Peyer's patch (tissue), 4 donors: ENCODE measurements around the gene RHOA. TPM values are rescaled to one million over a fixed set of nuclear protein-coding genes. Genes with fewer than 3 reads are reported as not detected.

Experiments used
- DNase-seq, 3 donors: peaks; one replicate each; pipeline ENCODE4 v3.0.0-alpha.2; 2017 to 2019
- H3K27ac ChIP-seq, 4 donors: fragments of 200-600 bp; sonication (generic); one replicate each; pipeline ENCODE4 v1.5.1; 2016 to 2019
- H3K27me3 ChIP-seq, 2 donors: fragments of 200-600 bp; sonication (generic); one replicate each; pipeline ENCODE4 v1.5.1; 2019
- H3K36me3 ChIP-seq, 3 donors: fragments of 200-600 bp; sonication (generic); one replicate each; pipeline ENCODE4 v1.5.1; 2016 to 2019
- H3K4me1 ChIP-seq, 4 donors: fragments of 200-600 bp; sonication (generic); one replicate each; pipeline ENCODE4 v1.5.1; 2016 to 2019
- H3K4me3 ChIP-seq, 4 donors: fragments of 200-600 bp; sonication (generic); 1 replicate in 3 of 4; 2 replicates in 1 of 4; pipeline ENCODE4 v1.5.1; 2016 to 2019; ENCODE audit warnings: mild to moderate bottlenecking in 1 of 4
- H3K9me3 ChIP-seq, 4 donors: fragments of 200-600 bp; sonication (generic); one replicate each; pipeline ENCODE4 v1.5.1; 2016 to 2019; ENCODE audit warnings: mild to moderate bottlenecking in 1 of 4
- CTCF ChIP-seq, 6 experiments: fragments of 450-650 bp in 4 of 6; fragments of 200-600 bp in 2 of 6; sonication (generic) in 1 of 6; IDR thresholded peaks; one replicate each; pipeline ENCODE4 v1.5.1; 2017 to 2019; ENCODE audit warnings: antibody characterized with exemption in 6 of 6, mild to moderate bottlenecking in 3 of 6, moderate library complexity in 1 of 6
- POLR2A ChIP-seq, 2 donors: fragments of 450-650 bp; IDR thresholded peaks; one replicate each; pipeline ENCODE4 v1.5.1; 2017; ENCODE audit warnings: antibody characterized with exemption in 2 of 2, mild to moderate bottlenecking in 2 of 2, moderate library complexity in 2 of 2
- total RNA-seq, 4 donors: library from RNA; depleted of rRNA; stranded (reverse); fragments of >200 nt; gene quantifications; one replicate each; pipeline ENCODE4 v1.1.0, GENCODE V29; 2016

The RHOA gene
- total RNA-seq, 4 donors from 2014 or later: 223 to 294 (median 274) TPM

GRCh38 chr3:49387721-49388120 lies 24.1 kb downstream of the RHOA start:
- Histone ChIP-seq H3K9me3 (no peaks in the 10 kb centered on the region), H3K4me3 (no peak overlapping the region), H3K4me1 (peaks cover 0 to 30% (median 0%) of the 10 kb centered on the region in 4 donors), H3K27me3 (no peaks in the 10 kb centered on the region), H3K36me3 (no peaks in the 10 kb centered on the region), H3K27ac (no peak overlapping the region)
- TF ChIP-seq CTCF (IDR thresholded peaks at IDR 0.05): no peak
- no peak for TF ChIP-seq POLR2A (IDR thresholded peaks at IDR 0.05)
- DNase-seq: no peak

- no peak for DNase-seq
- no peak overlapping the region for H3K27ac ChIP-seq
- TF ChIP-seq CTCF (IDR thresholded peaks at IDR 0.05): no peak
- no peak for TF ChIP-seq POLR2A (IDR thresholded peaks at IDR 0.05)
- H3K36me3 ChIP-seq: no peaks in the 10 kb centered on the region
- H3K4me1 ChIP-seq: peaks cover 0 to 36% (median 0%) of the 10 kb centered on the region in 4 donors
- no peaks in the 10 kb centered on the region for H3K9me3 ChIP-seq
- no peak overlapping the region for H3K4me3 ChIP-seq
- H3K27me3 ChIP-seq: no peaks in the 10 kb centered on the region
Measured at GRCh38 chr3:49386056-49386756, 25.6 kb downstream of the RHOA start.

- Histone ChIP-seq H3K36me3 (no peaks in the 10 kb centered on the region), H3K4me3 (no peak overlapping the region), H3K27ac (no peak overlapping the region), H3K27me3 (no peaks in the 10 kb centered on the region), H3K9me3 (no peaks in the 10 kb centered on the region), H3K4me1 (peaks cover 0 to 33% (median 0%) of the 10 kb centered on the region in 4 donors)
- no peak for DNase-seq
- no peak for TF ChIP-seq CTCF (IDR thresholded peaks at IDR 0.05)
- no peak for TF ChIP-seq POLR2A (IDR thresholded peaks at IDR 0.05)
Measured at GRCh38 chr3:49385617-49386016, 26.2 kb downstream of the RHOA start.

GRCh38 chr3:49383387-49383786 lies 28.4 kb downstream of the RHOA start:
- no peak for TF ChIP-seq CTCF (IDR thresholded peaks at IDR 0.05)
- no peak for TF ChIP-seq POLR2A (IDR thresholded peaks at IDR 0.05)
- Histone ChIP-seq H3K27ac (peak overlapping the region in 1 of 4 donors; percentile 3), H3K36me3 (no peaks in the 10 kb centered on the region), H3K9me3 (no peaks in the 10 kb centered on the region), H3K4me3 (no peak overlapping the region), H3K27me3 (no peaks in the 10 kb centered on the region), H3K4me1 (peaks cover 0 to 32% (median 0%) of the 10 kb centered on the region in 4 donors)
- no peak for DNase-seq

- peak in 1 of 3 donors; percentile 49 for DNase-seq
- no peak overlapping the region for H3K27ac ChIP-seq
- no peaks in the 10 kb centered on the region for H3K27me3 ChIP-seq
- no peaks in the 10 kb centered on the region for H3K9me3 ChIP-seq
- peaks cover 0 to 12% (median 0%) of the 10 kb centered on the region in 4 donors for H3K4me1 ChIP-seq
- no peak overlapping the region for H3K4me3 ChIP-seq
- H3K36me3 ChIP-seq: peaks cover 0 to 22% (median 0%) of the 10 kb centered on the region in 3 donors
- no peak for TF ChIP-seq POLR2A (IDR thresholded peaks at IDR 0.05)
Measured at GRCh38 chr3:49378249-49378895, 33.4 kb downstream of the RHOA start.

GRCh38 chr3:49377483-49377882 lies 34.3 kb downstream of the RHOA start:
- no peak for DNase-seq
- peaks cover 0 to 31% (median 0%) of the 10 kb centered on the region in 3 donors for H3K36me3 ChIP-seq
- H3K4me3 ChIP-seq: no peak overlapping the region
- peaks cover 0 to 8% (median 0%) of the 10 kb centered on the region in 4 donors for H3K4me1 ChIP-seq
- no peak overlapping the region for H3K27ac ChIP-seq
- no peaks in the 10 kb centered on the region for H3K9me3 ChIP-seq
- TF ChIP-seq CTCF (IDR thresholded peaks at IDR 0.05) (no peak), POLR2A (IDR thresholded peaks at IDR 0.05) (no peak)
- no peaks in the 10 kb centered on the region for H3K27me3 ChIP-seq
